Mononuclear cell (primary cell): Measurements from ENCODE around the gene PRKCE. TPM values are rescaled to one million over a fixed set of nuclear protein-coding genes. Genes with fewer than 3 reads are reported as not detected.

ENCODE experiments used
- H3K27me3 ChIP-seq: 2 replicates; pipeline ENCODE4 v1.6.0; 2011; ENCODE audit warnings: low read length, control low read depth; ENCODE audit not compliant: insufficient read depth
- H3K4me1 ChIP-seq: 2 replicates; pipeline ENCODE4 v1.5.1; 2011; ENCODE audit warnings: mild to moderate bottlenecking, low read length, control low read depth; ENCODE audit not compliant: insufficient read depth
- H3K4me3 ChIP-seq: 2 replicates; pipeline ENCODE4 v1.5.1; 2011; ENCODE audit warnings: mild to moderate bottlenecking, low read length, moderate library complexity
- H3K9me3 ChIP-seq: 2 replicates; pipeline ENCODE4 v1.5.1; 2011; ENCODE audit warnings: low read depth, mild to moderate bottlenecking, control low read depth, low read length
- total RNA-seq: library from RNA; depleted of rRNA; stranded (reverse); fragments of >200 nt; gene quantifications from one replicate; pipeline ENCODE4 v1.2.3, GENCODE V29; 2012

Gene PRKCE
- total RNA-seq, 1 donor, result 13.6 TPM

DNA sequence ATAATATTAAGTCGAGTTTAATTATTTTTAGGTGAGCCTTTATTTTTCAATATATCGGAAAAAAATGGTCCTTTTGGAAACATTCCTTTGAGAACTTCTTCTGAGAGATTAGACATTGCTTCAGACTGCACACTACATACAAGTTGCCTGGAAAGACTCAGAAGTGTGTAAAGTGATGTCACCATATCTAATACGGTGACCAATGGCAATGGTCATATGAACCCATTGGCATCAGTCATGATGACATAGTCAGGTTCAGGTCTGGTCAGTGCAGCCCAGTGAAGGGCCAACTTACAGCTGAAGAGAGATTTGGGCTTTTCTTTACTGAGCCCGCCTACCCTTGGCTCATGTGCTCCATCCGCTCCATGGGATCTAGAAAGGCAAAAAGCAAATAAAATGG lies 362.3 kb downstream of the PRKCE start:
- H3K27me3 ChIP-seq, result no peaks in the 10 kb centered on the region
- H3K4me1 ChIP-seq, result no peaks in the 10 kb centered on the region
- no peak overlapping the region for H3K4me3 ChIP-seq

DNA sequence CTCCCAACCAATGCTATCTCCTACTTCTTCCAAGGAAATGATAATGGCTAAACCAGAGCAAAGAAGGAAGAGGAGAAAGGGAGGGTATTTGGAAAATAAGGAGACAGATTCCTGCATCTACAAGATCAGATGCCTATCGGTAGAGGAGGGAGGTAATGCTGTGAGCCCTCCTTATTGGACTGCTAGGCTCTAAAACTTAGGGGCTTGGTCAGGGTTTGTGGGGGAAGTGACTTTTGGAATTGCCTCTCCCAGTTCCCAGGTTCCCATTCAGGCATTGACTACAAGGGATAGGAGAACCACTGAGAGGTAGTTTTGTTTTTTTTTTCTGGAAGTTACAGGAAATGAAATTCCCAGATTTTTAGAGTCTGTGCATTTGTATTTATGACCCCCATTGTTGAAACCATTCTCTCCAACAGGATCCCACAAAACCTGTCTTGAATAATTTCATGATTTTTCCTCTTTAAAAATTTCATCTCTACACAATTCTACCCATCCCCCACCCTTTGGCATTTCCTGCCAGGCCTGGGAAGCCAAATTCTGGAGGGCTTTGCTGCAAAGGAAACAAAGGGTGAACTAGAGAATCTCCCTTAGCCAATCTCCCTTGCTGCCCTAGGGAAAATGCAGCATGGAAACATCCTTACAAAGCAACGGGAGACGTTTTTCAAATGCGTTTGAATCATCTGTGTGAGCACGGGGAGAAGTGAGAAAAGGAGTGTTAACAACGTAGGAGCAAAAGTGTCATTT lies 363.6 kb downstream of the PRKCE start:
- Histone ChIP-seq H3K4me3 (no peak overlapping the region), H3K9me3 (no peaks in the 10 kb centered on the region), H3K27me3 (no peaks in the 10 kb centered on the region), H3K4me1 (no peaks in the 10 kb centered on the region)

More for the DNA sequence above, 362.3 kb downstream of the PRKCE start:
- no peaks in the 10 kb centered on the region for H3K9me3 ChIP-seq

DNA sequence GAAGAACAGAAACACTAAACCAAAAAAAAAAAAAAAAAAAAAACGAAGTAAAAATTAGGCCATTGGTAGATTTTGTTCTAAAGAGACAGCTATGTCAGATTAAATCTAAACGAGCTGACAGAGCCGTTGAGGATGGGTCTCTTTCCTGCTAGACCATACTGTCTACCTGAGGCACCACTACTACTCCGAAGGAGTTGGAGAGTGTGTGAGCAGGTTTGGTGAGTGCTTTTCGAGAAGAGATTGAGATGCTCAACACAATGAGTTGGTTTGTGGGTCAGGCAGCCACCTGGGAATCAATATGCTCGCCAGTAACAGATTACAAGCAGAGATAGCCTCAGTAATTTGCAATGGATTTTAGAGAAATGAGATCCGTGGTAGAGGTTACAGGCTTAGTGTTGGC lies 364.2 kb downstream of the PRKCE start:
- Histone ChIP-seq H3K4me1 (no peaks in the 10 kb centered on the region), H3K4me3 (no peak overlapping the region), H3K9me3 (no peaks in the 10 kb centered on the region), H3K27me3 (no peaks in the 10 kb centered on the region)

DNA sequence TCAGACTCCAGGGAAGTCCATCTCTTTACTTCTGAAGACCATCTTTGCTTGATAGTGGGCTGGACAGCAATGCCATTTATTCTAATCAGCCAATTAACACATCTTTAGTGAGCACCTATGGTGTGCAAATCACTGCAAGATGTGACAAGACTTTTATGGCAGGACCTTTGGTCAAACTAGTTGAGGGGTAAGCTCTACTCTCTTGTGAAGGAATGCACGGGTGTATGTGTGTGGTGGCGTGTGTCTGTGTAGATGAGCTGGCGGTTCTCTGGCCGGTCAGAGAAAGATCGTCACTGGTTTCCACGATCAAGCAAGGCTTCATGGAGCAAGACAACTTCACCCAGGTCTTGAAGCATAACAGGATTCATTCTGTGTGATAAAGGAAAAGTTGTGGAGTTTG lies 364.6 kb downstream of the PRKCE start:
- Histone ChIP-seq H3K4me1 (no peaks in the 10 kb centered on the region), H3K27me3 (no peaks in the 10 kb centered on the region), H3K9me3 (no peaks in the 10 kb centered on the region), H3K4me3 (no peak overlapping the region)

DNA sequence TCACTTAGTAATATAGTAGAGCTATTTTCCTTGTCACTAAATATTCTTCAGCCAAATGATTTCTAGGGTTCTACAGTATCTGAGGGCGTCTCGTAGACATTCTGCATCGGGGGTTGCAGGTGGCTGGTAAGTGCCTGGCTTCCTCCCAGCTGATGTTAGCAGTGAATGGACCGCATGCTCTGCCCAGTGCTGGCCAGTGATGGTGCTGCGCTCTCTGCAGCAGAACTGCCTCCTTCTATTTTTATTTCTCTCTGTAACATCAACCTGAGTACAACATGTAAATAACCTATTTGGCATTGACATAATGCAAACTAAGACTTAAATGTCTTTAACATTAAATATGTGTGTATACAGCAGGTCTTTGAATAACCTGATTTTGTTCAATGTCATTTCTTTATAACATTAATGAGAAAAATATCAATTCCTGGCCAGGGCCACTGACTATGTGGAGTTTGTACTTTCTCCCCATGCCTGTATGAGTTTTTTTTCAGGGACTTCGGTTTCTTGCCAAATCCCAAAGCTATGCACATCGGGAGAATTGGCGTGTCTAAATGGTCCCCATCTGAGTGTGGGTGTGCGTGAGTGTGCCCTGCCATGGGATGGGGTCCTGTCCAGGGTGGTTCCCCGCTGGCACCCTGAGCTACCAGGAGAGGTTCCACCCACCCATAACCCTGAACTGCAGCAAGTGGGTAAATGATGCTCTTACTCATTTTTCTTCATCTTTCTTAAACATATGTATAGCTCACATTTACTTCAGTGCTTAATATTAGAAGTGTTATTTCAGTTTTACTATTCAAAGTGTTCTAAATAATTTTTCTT lies 367.5 kb downstream of the PRKCE start:
- Histone ChIP-seq H3K9me3 (no peaks in the 10 kb centered on the region), H3K27me3 (no peaks in the 10 kb centered on the region), H3K4me1 (no peaks in the 10 kb centered on the region), H3K4me3 (no peak overlapping the region)

DNA sequence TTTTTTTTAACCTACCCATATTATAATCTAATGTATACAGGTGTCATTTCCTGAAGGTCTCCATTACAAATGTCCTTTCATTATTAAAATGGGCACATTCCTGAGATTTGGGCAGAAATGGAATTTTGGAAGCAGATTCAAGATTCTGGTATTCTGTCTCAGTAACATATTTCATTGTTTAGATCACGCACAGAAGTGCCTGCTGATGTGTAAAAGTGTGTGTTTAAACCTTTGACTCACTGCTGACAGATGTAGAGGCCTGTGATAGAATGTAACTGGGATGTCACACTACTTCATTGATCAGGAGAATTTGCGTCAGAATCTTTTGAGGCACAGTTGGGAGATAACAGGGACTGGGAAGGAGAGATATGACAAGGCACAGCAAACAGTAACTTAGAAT lies 368.9 kb downstream of the PRKCE start:
- no peaks in the 10 kb centered on the region for H3K27me3 ChIP-seq
- H3K4me3 ChIP-seq, result no peak overlapping the region
- H3K4me1 ChIP-seq, result no peaks in the 10 kb centered on the region
- no peaks in the 10 kb centered on the region for H3K9me3 ChIP-seq

DNA sequence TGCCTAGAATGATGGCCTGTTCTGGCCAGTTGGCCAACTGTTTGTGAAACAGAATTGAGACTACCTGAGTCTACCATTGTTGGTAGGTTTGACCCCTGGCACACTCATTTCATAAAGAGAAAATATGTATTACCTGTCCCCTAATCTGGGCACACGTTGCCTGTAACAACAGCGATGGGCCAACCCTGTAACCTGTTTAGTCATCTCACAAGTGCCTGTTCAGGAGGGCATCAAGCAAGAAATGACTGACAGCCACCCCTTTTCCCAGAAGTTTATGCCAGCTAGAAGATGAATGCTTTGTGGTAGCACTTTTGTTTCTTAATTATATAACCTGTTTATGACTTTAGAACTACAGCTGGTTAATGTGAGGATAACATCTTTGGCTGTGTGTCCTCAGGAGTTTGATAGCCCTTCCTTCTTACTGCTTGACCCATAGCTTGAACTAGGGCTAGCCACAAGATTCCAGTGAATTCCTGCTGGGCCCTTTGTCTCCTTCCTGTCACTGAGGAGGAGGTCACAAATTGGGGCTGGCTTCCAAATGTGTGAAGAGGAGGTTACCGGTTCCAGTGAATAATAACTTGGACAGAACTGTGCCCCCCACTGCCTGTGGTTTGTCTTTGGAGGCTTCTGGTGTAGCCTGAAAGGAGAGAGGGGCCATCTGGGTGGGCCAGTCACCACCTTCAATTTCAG lies 371.8 kb downstream of the PRKCE start:
- Histone ChIP-seq H3K4me1 (no peaks in the 10 kb centered on the region), H3K9me3 (no peaks in the 10 kb centered on the region), H3K4me3 (no peak overlapping the region), H3K27me3 (no peaks in the 10 kb centered on the region)

DNA sequence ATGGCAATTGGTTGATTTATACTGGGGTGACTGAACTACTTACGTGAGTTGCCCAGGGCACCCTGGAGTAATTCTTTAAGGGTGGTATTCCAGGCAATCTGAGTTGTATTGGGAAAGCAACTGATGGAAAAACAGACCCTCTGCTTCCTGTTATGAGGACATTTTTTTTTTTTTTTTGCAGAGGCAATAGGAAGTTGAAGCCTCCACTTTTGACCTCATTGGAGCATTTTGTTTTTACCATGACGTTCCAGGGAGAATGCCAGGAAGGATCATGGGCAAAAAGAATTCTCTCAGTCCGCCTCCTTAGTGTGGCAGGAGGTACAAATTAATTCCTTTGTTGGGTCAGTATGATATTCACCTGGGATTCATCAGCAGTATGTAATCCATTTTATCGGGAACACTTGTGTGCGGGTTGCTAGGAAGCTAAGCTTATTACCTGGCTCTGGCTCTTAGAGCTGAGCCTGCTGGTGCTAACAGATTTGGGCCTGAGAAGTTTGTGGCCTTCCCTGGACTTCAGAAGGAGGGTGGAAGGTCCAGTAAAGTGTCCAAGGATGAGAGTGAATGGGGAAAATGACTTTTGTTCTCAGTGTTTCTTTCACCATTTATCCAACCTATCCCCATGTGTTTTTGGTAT lies 372.8 kb downstream of the PRKCE start:
- no peaks in the 10 kb centered on the region for H3K9me3 ChIP-seq
- H3K4me1 ChIP-seq, result no peaks in the 10 kb centered on the region
- H3K4me3 ChIP-seq, result no peak overlapping the region
- no peaks in the 10 kb centered on the region for H3K27me3 ChIP-seq

DNA sequence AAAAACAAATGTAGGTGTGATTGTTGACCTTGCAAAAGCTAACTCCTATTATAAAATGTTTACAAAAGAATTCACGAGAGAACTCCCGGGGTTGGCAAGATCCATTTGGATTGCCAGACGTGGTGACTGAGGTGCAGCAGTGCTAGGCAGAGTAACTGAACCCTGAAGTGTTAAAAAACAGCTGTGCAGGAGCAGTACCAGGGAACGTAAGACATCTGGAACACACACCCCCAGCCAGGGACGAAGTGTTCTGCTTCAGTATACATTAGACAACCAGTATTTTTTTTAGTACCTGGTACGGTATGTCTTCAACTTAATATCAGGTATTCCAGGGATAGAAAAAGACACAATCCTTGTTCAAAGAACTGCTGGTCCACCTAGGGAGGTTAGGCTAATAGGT lies 373.6 kb downstream of the PRKCE start:
- Histone ChIP-seq H3K4me1 (no peaks in the 10 kb centered on the region), H3K27me3 (no peaks in the 10 kb centered on the region), H3K4me3 (no peak overlapping the region), H3K9me3 (no peaks in the 10 kb centered on the region)

DNA sequence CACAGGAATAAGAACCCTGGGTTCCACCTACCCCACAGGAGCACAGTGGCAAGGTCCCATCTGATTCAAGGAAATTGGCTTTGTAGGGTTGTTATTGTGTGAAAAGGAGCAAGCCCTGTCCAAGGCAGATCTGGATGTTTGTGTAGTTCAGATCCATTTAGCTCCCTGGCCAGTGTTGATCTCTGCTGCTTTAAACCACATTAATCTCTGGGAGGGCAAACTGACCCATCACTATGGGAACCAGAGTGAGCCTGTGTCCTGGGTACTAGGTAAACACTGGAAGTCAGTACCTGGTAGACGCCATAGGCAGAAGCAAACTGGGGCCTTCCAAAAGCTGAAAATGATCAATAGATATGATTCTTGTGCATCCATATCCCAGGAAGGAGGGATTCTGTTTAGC lies 374.2 kb downstream of the PRKCE start:
- H3K4me3 ChIP-seq, result no peak overlapping the region
- H3K9me3 ChIP-seq, result no peaks in the 10 kb centered on the region
- H3K4me1 ChIP-seq, result no peaks in the 10 kb centered on the region
- H3K27me3 ChIP-seq, result no peaks in the 10 kb centered on the region

DNA sequence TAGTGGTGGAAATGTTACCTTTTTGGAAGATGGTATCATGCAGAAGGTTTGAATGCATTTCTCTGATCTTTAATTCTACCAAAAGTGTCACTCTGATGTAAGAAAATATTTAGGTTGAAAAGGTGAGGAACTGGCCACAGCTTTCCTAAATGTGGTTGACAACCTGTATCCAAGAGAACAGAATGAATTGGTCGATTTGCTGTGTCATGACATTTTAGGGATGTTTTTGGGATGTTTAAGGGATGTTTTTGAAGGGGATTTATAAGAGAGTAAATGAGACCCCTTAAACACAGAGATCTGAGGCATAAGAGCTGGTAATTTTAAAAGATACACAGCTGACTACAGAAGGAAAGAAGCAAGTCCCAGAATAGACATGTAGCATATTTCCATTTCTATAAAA lies 375.0 kb downstream of the PRKCE start:
- no peaks in the 10 kb centered on the region for H3K27me3 ChIP-seq
- no peak overlapping the region for H3K4me3 ChIP-seq
- no peaks in the 10 kb centered on the region for H3K4me1 ChIP-seq
- no peaks in the 10 kb centered on the region for H3K9me3 ChIP-seq

DNA sequence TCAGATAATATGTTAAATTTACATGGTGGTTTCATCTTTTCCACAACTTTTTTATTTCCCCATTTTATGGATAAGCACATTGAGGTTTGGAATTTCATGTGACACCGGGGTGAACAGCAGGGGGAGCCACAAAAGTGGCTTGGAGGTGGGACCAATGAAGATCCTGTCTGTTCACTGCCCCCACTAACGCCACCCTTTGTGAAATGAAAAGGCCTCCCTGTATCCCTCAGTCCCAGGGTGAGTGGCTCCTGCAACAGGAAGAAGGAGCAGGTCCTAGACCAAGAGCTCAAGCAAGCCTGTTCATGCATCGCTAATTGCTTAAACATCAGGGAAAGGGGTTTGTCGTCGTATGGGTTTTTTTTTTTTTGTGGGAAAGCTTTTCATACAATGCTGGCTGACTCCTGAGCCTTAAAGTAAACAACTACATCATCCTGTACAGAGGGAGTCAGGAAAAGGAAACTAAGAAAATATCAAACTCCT lies 377.9 kb downstream of the PRKCE start:
- no peak overlapping the region for H3K4me3 ChIP-seq
- no peaks in the 10 kb centered on the region for H3K9me3 ChIP-seq
- no peaks in the 10 kb centered on the region for H3K27me3 ChIP-seq
- H3K4me1 ChIP-seq, result no peaks in the 10 kb centered on the region

DNA sequence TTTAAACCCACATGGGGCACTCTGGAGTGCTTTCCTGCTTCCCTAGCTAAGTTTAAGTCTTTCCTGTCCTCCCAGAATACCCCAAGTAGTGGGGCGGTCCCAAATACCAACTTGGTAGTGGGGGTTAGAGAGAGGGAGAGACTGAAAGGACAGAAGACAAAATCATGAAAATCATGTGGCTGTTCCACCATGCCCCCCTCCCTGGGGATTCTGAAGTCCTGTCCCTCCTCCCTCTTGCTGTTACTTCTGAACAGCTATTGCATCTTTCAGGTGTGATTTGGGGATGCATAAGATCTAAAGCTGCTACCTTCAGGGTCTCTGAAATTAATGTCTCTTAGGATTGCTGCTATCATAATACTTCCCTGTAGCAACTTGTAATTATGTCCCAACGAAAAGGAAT lies 378.9 kb downstream of the PRKCE start:
- Histone ChIP-seq H3K27me3 (no peaks in the 10 kb centered on the region), H3K4me1 (no peaks in the 10 kb centered on the region), H3K9me3 (no peaks in the 10 kb centered on the region), H3K4me3 (no peak overlapping the region)

DNA sequence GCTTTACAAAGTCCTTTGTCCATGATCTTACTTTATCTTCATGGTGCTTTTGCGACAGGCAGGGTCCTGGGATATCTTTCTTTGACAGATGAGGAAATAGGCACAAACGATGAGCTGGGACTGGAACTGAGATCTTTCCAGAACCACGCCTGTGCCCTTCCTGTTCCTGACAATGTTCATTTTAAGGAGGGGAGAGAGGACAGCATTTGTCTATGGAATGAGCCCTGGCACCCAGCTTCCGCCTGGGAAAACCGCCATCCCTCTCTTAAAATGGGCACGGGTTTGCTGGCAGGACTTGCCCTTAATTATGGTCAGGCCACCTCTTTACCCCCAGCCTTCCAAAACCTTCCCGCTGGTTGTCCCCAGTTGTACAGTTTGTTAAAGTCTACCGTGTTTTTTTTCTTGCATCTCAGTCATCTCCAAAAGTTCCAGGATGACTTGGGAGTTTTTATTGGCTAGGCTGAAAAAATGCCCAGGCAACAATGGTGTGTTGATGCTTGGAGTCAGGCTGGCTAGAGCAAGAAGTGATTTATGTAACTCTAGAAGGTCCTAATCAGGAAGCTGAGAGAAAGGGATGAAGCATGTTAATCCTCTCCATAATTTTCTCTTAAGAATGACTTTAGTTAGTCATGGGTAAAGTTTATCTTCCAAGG lies 380.8 kb downstream of the PRKCE start:
- Histone ChIP-seq H3K27me3 (no peaks in the 10 kb centered on the region), H3K4me1 (no peaks in the 10 kb centered on the region), H3K9me3 (no peaks in the 10 kb centered on the region), H3K4me3 (no peak overlapping the region)
